Spleen (tissue), 11 donors: ENCODE measurements around the gene DACH1. TPM values are rescaled to one million over a fixed set of nuclear protein-coding genes. Genes with fewer than 3 reads are reported as not detected.

ENCODE experiments used
- DNase-seq: peaks from one replicate; pipeline ENCODE4 v3.0.0-alpha.2; 2020
- H3K27ac ChIP-seq, 8 donors: fragments of 200-600 bp; sonication (generic) in 7 of 8; 1 replicate in 4 of 8; 2 replicates in 4 of 8; pipeline versions ENCODE4 v1.5.0 to v1.8.0; 2016 to 2021; ENCODE audit warnings: inconsistent platforms in 4 of 8, mild to moderate bottlenecking in 4 of 8, moderate library complexity in 1 of 8
- H3K27me3 ChIP-seq, 7 donors: fragments of 200-600 bp; sonication (generic) in 6 of 7; replicated peaks in 1 of 7; 1 replicate in 4 of 7; 2 replicates in 3 of 7; pipeline versions ENCODE4 v1.5.0 to v1.8.0; 2016 to 2021; ENCODE audit warnings: inconsistent platforms in 3 of 7, mild to moderate bottlenecking in 1 of 7
- H3K36me3 ChIP-seq, 6 donors: fragments of 200-600 bp; sonication (generic) in 5 of 6; 1 replicate in 4 of 6; 2 replicates in 2 of 6; pipeline versions ENCODE4 v1.5.0 to v1.8.0; 2016 to 2021; ENCODE audit warnings: inconsistent platforms in 2 of 6
- H3K4me1 ChIP-seq, 6 donors: fragments of 200-600 bp; sonication (generic) in 5 of 6; 1 replicate in 3 of 6; 2 replicates in 3 of 6; pipeline versions ENCODE4 v1.5.0 to v1.8.0; 2016 to 2021; ENCODE audit warnings: inconsistent platforms in 3 of 6
- H3K4me3 ChIP-seq, 8 donors: fragments of 200-600 bp; sonication (generic) in 7 of 8; 1 replicate in 4 of 8; 2 replicates in 4 of 8; pipeline versions ENCODE4 v1.5.0 to v1.8.0; 2016 to 2021; ENCODE audit warnings: inconsistent platforms in 4 of 8, mild to moderate bottlenecking in 4 of 8, moderate library complexity in 2 of 8
- H3K9me3 ChIP-seq, 8 donors: fragments of 200-600 bp; sonication (generic) in 7 of 8; 1 replicate in 4 of 8; 2 replicates in 4 of 8; pipeline versions ENCODE4 v1.5.0 to v1.8.0; 2016 to 2021; ENCODE audit warnings: inconsistent platforms in 4 of 8
- CTCF ChIP-seq, 11 experiments: fragments of 200-600 bp in 7 of 11; fragments of 450-650 bp in 4 of 11; sonication (generic) in 4 of 11; IDR thresholded peaks in 8 of 11; conservative IDR thresholded peaks in 3 of 11; 1 replicate in 7 of 11; 2 replicates in 4 of 11; pipeline versions ENCODE4 v1.4.0 to v1.8.0; 2016 to 2021; ENCODE audit warnings: antibody characterized with exemption in 11 of 11, inconsistent platforms in 4 of 11, mild to moderate bottlenecking in 1 of 11
- POLR2A ChIP-seq, 3 donors: fragments of 450-650 bp; IDR thresholded peaks; one replicate each; pipeline ENCODE4 v1.5.1; 2017; ENCODE audit warnings: antibody characterized with exemption in 3 of 3, mild to moderate bottlenecking in 1 of 3
- POLR2AphosphoS5 ChIP-seq, 3 donors: sonication (generic); formaldehyde crosslinking; IDR thresholded peaks; one replicate each; pipeline ENCODE4 v1.5.1; 2017; ENCODE audit warnings: antibody characterized with exemption in 3 of 3
- WGBS, 5 donors: extraction: QIAGEN DNeasy Blood & Tissue Kit in 3 of 5; methylation state at CpG; one replicate each; pipeline versions ENCODE4 v1.1.5 to v1.1.7; 2013 to 2018; 5-methylcytosine and 5-hydroxymethylcytosine counted together
- intact Hi-C: fragments of 100-400 bp; cut with DNase I; formaldehyde crosslinking; loops from one replicate; pipeline ENCODE4 v1.15.0; 2023; ENCODE audit warnings: low total_unique reads
- polyA plus RNA-seq, 3 donors: library from polyadenylated mRNA; stranded (reverse); fragments of 200-250 nt; gene quantifications; one replicate each; pipeline ENCODE4 v1.2.1, GENCODE V29; 2013
- total RNA-seq, 7 donors: library from RNA; depleted of rRNA in 3 of 7; stranded (reverse); fragments of >200 nt in 3 of 7; fragmentation: NEBNext Ultra II Directional in 4 of 7; extraction: Animal tissue kit (Norgen Biotek cat#: 25700) in 4 of 7; gene quantifications; one replicate each; pipeline versions ENCODE4 v1.1.0 to v1.2.1, GENCODE V29; 2016 to 2021
- donor health status: healthy with polysubstance abuse.
- donor health status: DM: no; HTN: no; CAD: no; lungs with moderate emphysema.
- donor health status: DM: no; HTN: no; CAD: no.
- donor health status: Bipolar disorder and iron deficiency.
- donor health status: healthy.
- donor health status: DM: no; HTN: no; CAD: no.
- donor health status: DM: yes; HTN: yes; CAD: no.

Gene DACH1
- total and polyA plus RNA-seq, 10 donors, result 0.80 to 18.9 (median 11.4) TPM

DNA sequence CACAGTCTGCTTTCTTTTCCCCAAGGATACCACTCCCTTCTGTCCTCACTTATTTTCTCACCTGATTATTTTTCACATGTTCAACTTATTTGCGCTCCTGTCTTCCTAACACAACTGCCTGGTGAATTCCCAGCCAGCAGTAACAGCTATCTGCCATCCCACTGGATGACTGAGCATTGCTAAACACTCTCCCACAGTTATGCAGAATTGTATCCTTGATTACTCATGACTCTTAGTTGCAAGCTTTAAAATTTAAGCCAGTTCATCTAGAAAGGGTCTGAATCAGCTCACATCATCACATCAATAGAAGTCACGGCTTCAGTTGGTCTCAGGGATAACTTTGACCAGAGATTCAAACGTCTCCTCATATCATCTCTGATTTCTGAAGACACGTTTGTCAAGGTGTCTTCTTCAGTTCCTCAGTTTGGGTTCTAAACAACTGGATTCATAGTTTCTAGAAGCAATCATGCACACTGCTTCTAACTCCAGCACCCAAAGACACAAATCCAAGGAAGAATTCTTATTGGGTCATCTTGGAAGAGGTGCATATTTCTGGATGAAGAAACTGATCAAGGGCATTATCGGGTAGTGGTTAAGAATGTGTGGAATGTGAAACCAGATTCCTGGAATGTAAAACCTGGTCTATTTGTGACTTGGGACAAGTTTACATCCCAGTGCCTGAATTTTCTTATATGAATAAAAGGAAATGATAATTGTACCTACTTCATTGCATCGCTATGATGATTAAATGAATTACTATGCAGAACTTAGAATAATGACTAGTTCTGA is 13.9 kb upstream of the DACH1 start:
- intact Hi-C loops, result loop anchor here (5.0 kb wide), 1 partner anchor 579 kb away; no protein-coding TSS in a partner anchor
- Histone ChIP-seq H3K27me3 (no peaks in the 10 kb centered on the region), H3K36me3 (no peaks in the 10 kb centered on the region), H3K27ac (no peak overlapping the region), H3K9me3 (peaks cover 0 to 7% (median 0%) of the 10 kb centered on the region in 8 donors), H3K4me3 (no peak overlapping the region), H3K4me1 (peaks cover 0 to 14% (median 4%) of the 10 kb centered on the region in 6 donors)
- WGBS, 5 donors, result 74 to 88% (median 82%) methylated on average over 6 of the region's 6 CpGs
- no peak for TF ChIP-seq CTCF (IDR thresholded peaks at IDR 0.05 in 8 of 11, conservative IDR thresholded peaks at IDR 0.05 in 3 of 11)
- no peak for TF ChIP-seq POLR2AphosphoS5 (IDR thresholded peaks at IDR 0.05)
- TF ChIP-seq POLR2A (IDR thresholded peaks at IDR 0.05), result no peak
- no peak for DNase-seq

- H3K27ac ChIP-seq, result no peak overlapping the region
- peaks cover 0 to 7% (median 0%) of the 10 kb centered on the region in 8 donors for H3K9me3 ChIP-seq
- 73 to 86% (median 83%) methylated on average over 6 of the region's 6 CpGs for WGBS, 5 donors
- no peak for DNase-seq
- TF ChIP-seq CTCF (IDR thresholded peaks at IDR 0.05 in 8 of 11, conservative IDR thresholded peaks at IDR 0.05 in 3 of 11) (no peak), POLR2A (IDR thresholded peaks at IDR 0.05) (no peak), POLR2AphosphoS5 (IDR thresholded peaks at IDR 0.05) (no peak)
- peaks cover 0 to 14% (median 4%) of the 10 kb centered on the region in 6 donors for H3K4me1 ChIP-seq
- no peaks in the 10 kb centered on the region for H3K27me3 ChIP-seq
- H3K4me3 ChIP-seq, result no peak overlapping the region
- intact Hi-C loops, result loop anchor here (5.0 kb wide), 1 partner anchor 578 kb away; no protein-coding TSS in a partner anchor
- H3K36me3 ChIP-seq, result no peaks in the 10 kb centered on the region
These were observed 12.9 kb upstream of the DACH1 start for GRCh38 chr13:71879808-71880344.

DNA sequence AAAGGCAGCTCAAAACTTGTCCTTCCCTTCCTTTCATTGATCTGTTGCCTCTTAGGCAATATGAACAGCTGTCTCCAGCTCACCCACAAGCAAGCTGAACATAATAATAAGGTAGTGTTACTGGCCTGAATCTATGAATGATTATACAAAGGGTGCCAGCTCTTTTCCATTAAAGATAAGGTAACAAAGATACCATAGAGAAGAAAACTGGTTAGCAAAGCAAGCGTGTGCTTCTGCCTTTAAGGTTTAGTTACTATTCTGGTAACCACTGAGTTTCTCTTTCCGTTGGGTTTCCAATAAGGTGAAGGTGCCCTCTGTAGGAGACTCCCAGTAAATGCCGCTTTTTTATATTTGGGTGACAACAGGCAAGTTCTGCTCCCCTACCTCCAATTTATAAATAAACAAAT is 12.1 kb upstream of the DACH1 start:
- peak in 8 of 11 experiments; percentile 27 to 60 (median 53) for TF ChIP-seq CTCF (IDR thresholded peaks at IDR 0.05 in 8 of 11, conservative IDR thresholded peaks at IDR 0.05 in 3 of 11)
- no peak for TF ChIP-seq POLR2AphosphoS5 (IDR thresholded peaks at IDR 0.05)
- no peak for TF ChIP-seq POLR2A (IDR thresholded peaks at IDR 0.05)
- DNase-seq, result no peak
- intact Hi-C loops, result no loop called here
- Histone ChIP-seq H3K27ac (peak overlapping the region in 1 of 8 donors; percentile 17), H3K4me1 (peaks cover 0 to 14% (median 4%) of the 10 kb centered on the region in 6 donors), H3K27me3 (no peaks in the 10 kb centered on the region), H3K4me3 (no peak overlapping the region), H3K9me3 (peaks cover 0 to 7% (median 0%) of the 10 kb centered on the region in 8 donors), H3K36me3 (no peaks in the 10 kb centered on the region)
- 3 to 8% (median 6%) methylated on average over 3 of the region's 3 CpGs for WGBS, 5 donors

DNA sequence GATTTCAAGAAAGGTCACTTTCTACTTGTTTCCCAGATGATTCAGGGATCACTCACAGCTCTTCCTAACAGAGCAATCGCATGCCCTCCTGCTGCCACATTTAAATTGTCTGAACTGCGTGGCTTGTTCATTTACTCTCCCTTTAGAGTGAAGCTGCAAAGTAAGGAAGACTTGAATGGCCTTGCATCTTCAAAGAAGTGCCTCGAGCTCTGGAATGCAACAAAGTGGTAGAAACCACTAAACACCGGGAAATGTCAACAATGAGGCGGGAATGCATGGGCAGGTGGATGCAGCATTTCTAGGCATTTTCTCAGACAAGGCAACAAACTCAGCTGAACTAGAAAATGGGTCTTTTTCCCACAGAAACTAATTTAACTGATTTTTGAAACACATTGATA is 10.3 kb upstream of the DACH1 start:
- no peaks in the 10 kb centered on the region for H3K36me3 ChIP-seq
- no peak overlapping the region for H3K4me3 ChIP-seq
- 81 to 93% (median 88%) methylated on average over 5 of the region's 5 CpGs for WGBS, 5 donors
- H3K27me3 ChIP-seq, result no peaks in the 10 kb centered on the region
- intact Hi-C loops, result no loop called here
- H3K4me1 ChIP-seq, result peaks cover 0 to 14% (median 4%) of the 10 kb centered on the region in 6 donors
- no peak for DNase-seq
- no peak for TF ChIP-seq CTCF (IDR thresholded peaks at IDR 0.05 in 8 of 11, conservative IDR thresholded peaks at IDR 0.05 in 3 of 11)
- no peak for TF ChIP-seq POLR2AphosphoS5 (IDR thresholded peaks at IDR 0.05)
- TF ChIP-seq POLR2A (IDR thresholded peaks at IDR 0.05), result no peak
- H3K9me3 ChIP-seq, result peaks cover 0 to 2% (median 0%) of the 10 kb centered on the region in 8 donors
- no peak overlapping the region for H3K27ac ChIP-seq
